Lower lobe of right lung (tissue), 2 donors: ENCODE data around the gene MOB3B. TPM values are rescaled to one million over a fixed set of nuclear protein-coding genes. Genes with fewer than 3 reads are reported as not detected.

Source experiments
- ATAC-seq, 2 donors: fragments of 200-7000 bp; cut with Tn5 transposase; one replicate each; pipeline ENCODE4 v1.9.1; 2020 to 2022; ENCODE audit warnings: mild to moderate bottlenecking in 2 of 2, moderate library complexity in 2 of 2
- DNase-seq: peaks from one replicate; pipeline ENCODE4 v3.0.0-alpha.2; 2020
- H3K27ac ChIP-seq: fragments of 200-600 bp; one replicate; pipeline ENCODE4 v1.8.0; 2022
- H3K27me3 ChIP-seq: fragments of 200-600 bp; one replicate; pipeline ENCODE4 v1.8.0; 2022; ENCODE audit warnings: low read depth
- H3K36me3 ChIP-seq: fragments of 200-600 bp; one replicate; pipeline ENCODE4 v1.8.0; 2022; ENCODE audit warnings: mild to moderate bottlenecking
- H3K4me1 ChIP-seq: fragments of 200-600 bp; one replicate; pipeline ENCODE4 v1.8.0; 2022
- H3K4me3 ChIP-seq: fragments of 200-600 bp; one replicate; pipeline ENCODE4 v1.8.0; 2022; ENCODE audit warnings: mild to moderate bottlenecking
- H3K9me3 ChIP-seq: fragments of 200-600 bp; one replicate; pipeline ENCODE4 v1.8.0; 2022
- CTCF ChIP-seq: fragments of 200-600 bp; IDR thresholded peaks from one replicate; pipeline ENCODE4 v1.8.0; 2022; ENCODE audit warnings: antibody characterized with exemption, mild to moderate bottlenecking
- intact Hi-C: fragments of 100-400 bp; cut with DNase I; formaldehyde crosslinking; loops from one replicate; pipeline ENCODE4 v1.11.0; 2022
- total RNA-seq: library from RNA; stranded (reverse); fragmentation: NEBNext Ultra II Directional; extraction: Animal tissue kit (Norgen Biotek cat#: 25700); gene quantifications from one replicate; pipeline ENCODE4 v1.2.1, GENCODE V29; 2021
- donor health status: DM: no; HTN: yes; CAD: no; lungs with severe emphysema.

The MOB3B gene
- total RNA-seq, 1 donor from 2014 or later = 22.7 TPM

- no peaks in the 10 kb centered on the region for H3K27me3 ChIP-seq
- ATAC-seq (no peak), DNase-seq (no peak)
- H3K9me3 ChIP-seq = no peaks in the 10 kb centered on the region
- intact Hi-C loops = no loop called here
- H3K36me3 ChIP-seq = no peaks in the 10 kb centered on the region
- TF ChIP-seq CTCF = no peak
- H3K4me3 ChIP-seq = no peak overlapping the region
- H3K4me1 ChIP-seq = peaks cover 43% of the 10 kb centered on the region
- H3K27ac ChIP-seq = no peak overlapping the region
These were observed 147.3 kb downstream of the MOB3B start for GRCh38 chr9:27382308-27382707.

GRCh38 chr9:27379311-27380251 is 150.0 kb downstream of the MOB3B start:
- intact Hi-C loops = no loop called here
- peak; percentile 27 to 79 for ATAC-seq
- Histone ChIP-seq H3K27ac (no peak overlapping the region), H3K9me3 (no peaks in the 10 kb centered on the region), H3K27me3 (no peaks in the 10 kb centered on the region), H3K36me3 (no peaks in the 10 kb centered on the region), H3K4me1 (peaks cover 26% of the 10 kb centered on the region), H3K4me3 (no peak overlapping the region)
- DNase-seq = no peak
- TF ChIP-seq CTCF = no peak

GRCh38 chr9:27377811-27378456 is 151.7 kb downstream of the MOB3B start:
- H3K9me3 ChIP-seq = no peaks in the 10 kb centered on the region
- peaks cover 16% of the 10 kb centered on the region for H3K4me1 ChIP-seq
- no peak overlapping the region for H3K4me3 ChIP-seq
- no peaks in the 10 kb centered on the region for H3K36me3 ChIP-seq
- H3K27ac ChIP-seq = no peak overlapping the region
- H3K27me3 ChIP-seq = no peaks in the 10 kb centered on the region
- intact Hi-C loops = no loop called here
- no peak for TF ChIP-seq CTCF
- DNase-seq (no peak), ATAC-seq (no peak)

GRCh38 chr9:27377147-27377807 is 152.3 kb downstream of the MOB3B start:
- intact Hi-C loops = no loop called here
- H3K27me3 ChIP-seq = no peaks in the 10 kb centered on the region
- no peak overlapping the region for H3K4me3 ChIP-seq
- DNase-seq (no peak), ATAC-seq (no peak)
- no peaks in the 10 kb centered on the region for H3K36me3 ChIP-seq
- no peak for TF ChIP-seq CTCF
- H3K4me1 ChIP-seq = peaks cover 16% of the 10 kb centered on the region
- H3K27ac ChIP-seq = no peak overlapping the region
- H3K9me3 ChIP-seq = no peaks in the 10 kb centered on the region

- ATAC-seq (no peak), DNase-seq (no peak)
- peaks cover 12% of the 10 kb centered on the region for H3K4me1 ChIP-seq
- no peak for TF ChIP-seq CTCF
- no peaks in the 10 kb centered on the region for H3K9me3 ChIP-seq
- intact Hi-C loops = no loop called here
- H3K27ac ChIP-seq = no peak overlapping the region
- no peaks in the 10 kb centered on the region for H3K36me3 ChIP-seq
- H3K27me3 ChIP-seq = no peaks in the 10 kb centered on the region
- H3K4me3 ChIP-seq = no peak overlapping the region
These were observed 155.8 kb downstream of the MOB3B start for GRCh38 chr9:27373851-27374250.
